Amygdala (tissue), 56 donors: ENCODE results near the gene DDAH2.
A peak's percentile ranks its signal among the peaks of the same experiment; 100 is the strongest.

ENCODE experiments used
- DNase-seq, 56 donors: peaks; one replicate each; lab custom pipeline; 2025; lab: John Stamatoyannopoulos, UW

DDAH2 gene

GRCh38 chr6:31762356-31762755 lies 33.3 kb upstream of the DDAH2 start, which contains the start of gene SAPCD1:
TSS of gene SAPCD1 (plus strand) at chr6:31762656. CDS start at chr6:31763055, 399 bp downstream.
- no peak for DNase-seq

DNA sequence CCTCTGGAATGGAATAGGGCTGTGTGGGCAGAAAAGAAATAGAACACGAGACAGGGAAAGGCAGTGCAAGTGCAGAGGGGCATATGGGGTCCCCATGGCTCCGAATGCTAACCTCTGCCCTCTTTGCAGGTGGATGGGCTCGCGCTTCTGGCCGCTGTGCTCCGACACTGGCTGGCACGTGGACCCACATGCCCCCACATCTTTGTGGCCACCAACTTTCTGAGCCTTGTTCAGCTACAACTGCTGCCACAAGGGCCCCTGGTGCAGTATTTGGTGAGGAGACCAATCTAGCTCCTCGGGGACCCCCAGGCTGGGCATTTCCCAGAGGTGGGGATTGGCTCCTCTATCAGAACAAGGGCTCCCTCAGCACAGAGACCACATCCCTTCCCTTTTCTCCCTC lies 32.2 kb upstream of the DDAH2 start:
- DNase-seq: no peak

GRCh38 chr6:31760790-31761189 lies 31.7 kb upstream of the DDAH2 start:
- no peak for DNase-seq

DNA sequence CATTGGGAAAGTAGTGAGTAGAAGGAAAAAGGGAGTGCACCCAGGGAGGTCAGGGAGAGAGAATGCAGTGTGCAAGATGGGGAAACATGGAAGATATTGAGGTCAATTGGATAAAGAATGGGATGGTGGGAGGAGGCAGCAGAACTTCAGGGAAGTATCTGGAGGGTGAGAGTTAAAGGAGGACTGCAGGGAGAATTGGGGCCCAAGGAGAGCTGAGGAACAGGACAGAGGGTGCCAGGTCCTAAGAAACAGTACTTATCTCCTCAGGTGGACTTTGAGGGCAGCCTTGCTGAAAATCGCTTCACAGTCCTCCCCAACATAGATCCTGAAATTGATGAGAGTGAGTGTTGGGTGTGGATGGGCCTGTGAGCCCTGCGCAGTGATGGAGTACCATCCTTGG lies 29.2 kb upstream of the DDAH2 start:
- DNase-seq: no peak

DNA sequence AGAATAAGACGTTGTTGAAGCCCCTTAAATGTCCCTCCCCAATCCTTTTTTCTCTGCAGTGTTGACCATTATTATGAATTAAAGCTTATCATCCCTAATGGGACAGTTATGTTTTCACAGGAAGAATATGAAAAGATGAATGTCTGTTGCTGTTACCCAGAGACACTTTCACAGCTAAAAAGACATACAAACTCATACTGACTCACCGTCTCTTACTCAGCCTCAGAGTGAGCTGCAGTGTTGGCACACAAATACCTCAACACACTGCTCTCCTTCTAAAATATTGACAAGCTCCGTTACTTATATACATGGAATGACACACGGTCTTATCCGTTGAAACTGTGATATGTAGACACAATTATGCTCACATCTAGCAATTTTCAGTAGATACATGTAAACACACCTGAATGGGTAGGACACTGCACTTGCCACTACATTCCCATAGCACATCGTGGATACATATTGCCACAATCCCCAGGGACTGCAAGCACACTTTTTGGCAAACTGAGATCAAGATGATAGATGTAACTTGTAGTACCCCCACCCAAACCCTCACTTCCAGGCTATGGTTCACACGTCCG lies 23.7 kb upstream of the DDAH2 start:
- DNase-seq: no peak

- no peak for DNase-seq
Observed at GRCh38 chr6:31750411-31751022, 21.4 kb upstream of the DDAH2 start.

GRCh38 chr6:31749301-31750036 lies 20.4 kb upstream of the DDAH2 start:
- no peak for DNase-seq

DNA sequence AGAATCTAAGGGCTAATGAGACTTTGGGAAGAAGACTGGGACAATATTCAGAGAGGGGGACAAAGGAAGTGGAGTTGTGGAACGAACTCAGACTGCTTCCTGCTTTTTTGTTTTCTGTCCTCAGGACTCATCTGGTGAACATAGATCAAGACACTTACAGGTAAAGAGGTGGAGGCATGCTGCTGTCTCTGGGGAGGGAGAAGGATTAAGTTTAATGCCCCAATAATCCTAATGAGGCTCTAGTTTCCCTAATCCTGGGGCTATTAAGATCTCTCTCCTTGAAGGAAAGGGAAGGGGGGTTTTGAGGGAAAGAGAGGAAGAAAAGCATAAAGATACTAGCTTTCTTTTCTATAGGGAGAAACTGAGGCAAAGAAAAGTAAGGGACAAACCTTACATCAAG lies 15.3 kb upstream of the DDAH2 start:
- DNase-seq: no peak

DNA sequence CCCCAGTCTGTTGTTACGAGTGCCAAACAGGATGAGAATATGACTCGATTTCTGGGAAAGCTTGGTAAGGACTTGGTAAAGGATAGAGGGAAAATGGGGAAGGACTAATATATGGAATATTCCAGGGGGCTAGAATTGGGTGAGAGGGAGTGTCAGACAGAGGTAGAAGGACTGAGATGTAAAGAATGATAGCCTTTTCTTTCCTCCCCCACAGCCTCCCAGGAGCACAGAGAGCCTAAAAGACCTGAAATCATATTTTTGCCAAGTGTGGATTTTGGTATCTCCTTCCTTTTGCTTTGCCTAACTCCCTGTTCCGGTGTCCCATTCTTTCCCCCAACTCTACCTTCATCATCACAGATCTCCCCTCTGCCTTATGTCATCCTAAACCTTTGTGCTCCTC lies 13.8 kb upstream of the DDAH2 start:
- DNase-seq: no peak

DNA sequence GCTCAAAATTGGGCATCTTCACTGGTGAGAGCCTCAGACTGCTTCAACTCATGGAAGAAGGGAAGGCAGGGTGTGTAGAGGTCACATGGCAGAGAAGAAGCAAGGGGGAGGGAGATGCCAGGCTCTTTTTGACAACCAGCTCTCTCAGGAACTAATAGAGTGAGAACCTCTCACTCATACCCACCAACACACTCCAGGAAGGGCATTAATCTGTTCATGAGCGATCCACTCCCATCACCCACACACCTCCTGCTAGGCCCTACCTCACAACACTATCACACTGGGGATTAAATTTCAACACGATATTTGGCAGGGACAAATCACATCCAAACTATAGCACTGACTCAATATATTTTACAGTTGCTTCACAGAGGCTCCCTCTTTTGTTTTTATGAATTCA lies 12.7 kb upstream of the DDAH2 start:
- DNase-seq: no peak

DNA sequence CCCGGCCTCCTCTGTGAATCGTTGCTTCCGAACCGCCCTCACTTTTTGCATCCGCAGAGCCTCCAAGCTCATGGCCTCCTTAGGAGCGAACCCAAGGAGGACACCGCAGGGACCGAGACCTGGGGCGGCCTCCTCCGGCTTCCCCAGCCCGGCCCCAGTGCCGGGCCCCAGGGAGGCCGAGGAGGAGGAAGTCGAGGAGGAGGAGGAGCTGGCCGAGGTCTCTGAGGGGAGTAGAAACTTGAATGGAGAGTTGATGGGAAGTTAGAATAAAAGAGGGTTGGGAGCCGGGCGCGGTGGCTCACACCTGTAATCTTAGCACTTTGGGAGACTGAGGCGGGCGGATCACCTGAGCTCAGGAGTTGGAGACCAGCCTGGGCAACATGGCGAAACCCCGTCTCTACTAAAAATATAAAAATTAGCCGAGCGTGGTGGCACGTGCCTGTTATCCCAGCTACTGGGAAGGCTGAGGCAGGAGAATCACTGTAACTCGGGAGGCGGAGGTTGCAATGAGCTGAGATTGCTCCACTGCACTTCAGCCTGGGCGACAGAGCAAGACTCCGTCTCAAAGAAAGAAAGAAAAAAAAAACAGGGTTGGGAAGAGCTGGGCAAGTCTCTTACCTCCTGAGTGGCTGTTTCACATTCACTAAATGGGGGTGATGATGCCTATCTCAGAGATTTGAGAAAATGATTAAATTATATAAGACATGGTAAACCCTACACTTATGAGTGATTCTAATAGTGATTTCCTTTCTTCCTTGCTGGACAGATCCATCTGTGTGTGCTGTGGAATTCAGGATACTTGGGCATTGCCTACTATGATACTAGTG lies 11.5 kb upstream of the DDAH2 start:
- no peak for DNase-seq

GRCh38 chr6:31739639-31740396 lies 10.7 kb upstream of the DDAH2 start, which contains the start of gene MSH5:
TSS of gene MSH5 (plus strand) at chr6:31740005. CDS start at chr6:31740467, 462 bp downstream.
- peak; percentile 53 to 99 (median 94) for DNase-seq

GRCh38 chr6:31737991-31738979 lies 9.2 kb upstream of the DDAH2 start:
- DNase-seq: peak in 4 of 56 donors; percentile 4 to 33 (median 10)

- no peak for DNase-seq
Observed at GRCh38 chr6:31737315-31737990, 8.4 kb upstream of the DDAH2 start.

GRCh38 chr6:31736768-31737314 lies 7.7 kb upstream of the DDAH2 start:
- no peak for DNase-seq

GRCh38 chr6:31736021-31736767 lies 7.1 kb upstream of the DDAH2 start, which contains the start of gene CLIC1:
TSS of gene CLIC1 (minus strand) at chr6:31736530. CDS start at chr6:31736300, 230 bp downstream.
- DNase-seq: peak in 13 of 56 donors; percentile 8 to 43 (median 20)

- peak in 1 of 56 donors; percentile 16 for DNase-seq
Observed at GRCh38 chr6:31734821-31735406, 5.8 kb upstream of the DDAH2 start.
